Testis (tissue), 3 donors: ENCODE results near the gene PTPA. TPM values are rescaled to one million over a fixed set of nuclear protein-coding genes. Genes with fewer than 3 reads are reported as not detected.

ENCODE experiments used
- DNase-seq: peaks from one replicate; pipeline ENCODE4 v3.0.0-alpha.2; 2019
- H3K27ac ChIP-seq, 2 donors: fragments of 200-600 bp; sonication (generic); one replicate each; pipeline ENCODE4 v1.5.1; 2019
- H3K27me3 ChIP-seq: fragments of 200-600 bp; sonication (generic); one replicate; pipeline ENCODE4 v1.5.1; 2019
- H3K36me3 ChIP-seq: fragments of 200-600 bp; sonication (generic); one replicate; pipeline ENCODE4 v1.5.1; 2017; ENCODE audit warnings: low read depth; ENCODE audit errors: missing control alignments
- H3K4me1 ChIP-seq: fragments of 200-600 bp; sonication (generic); one replicate; pipeline ENCODE4 v1.5.1; 2019
- H3K4me3 ChIP-seq, 2 donors: fragments of 200-600 bp; sonication (generic); one replicate each; pipeline ENCODE4 v1.5.1; 2017 to 2019
- H3K9me3 ChIP-seq: fragments of 200-600 bp; sonication (generic); one replicate; pipeline ENCODE4 v1.5.1; 2017
- CTCF ChIP-seq, 3 experiments: fragments of 450-650 bp in 2 of 3; fragments of 200-600 bp in 1 of 3; sonication (generic) in 1 of 3; IDR thresholded peaks; one replicate each; pipeline ENCODE4 v1.5.1; 2016 to 2019; ENCODE audit warnings: antibody characterized with exemption in 3 of 3, mild to moderate bottlenecking in 2 of 3, moderate library complexity in 1 of 3
- POLR2A ChIP-seq: fragments of 450-650 bp; IDR thresholded peaks from one replicate; pipeline ENCODE4 v1.6.1; 2017; ENCODE audit warnings: antibody characterized with exemption, mild to moderate bottlenecking, moderate library complexity
- WGBS, 2 donors: methylation state at CpG; one replicate each; pipeline ENCODE4 v1.1.5; 2018; 5-methylcytosine and 5-hydroxymethylcytosine counted together
- intact Hi-C: fragments of 100-400 bp; cut with DNase I; formaldehyde crosslinking; loops from one replicate; pipeline ENCODE4 v1.15.1; 2023; ENCODE audit warnings: low total_unique reads
- polyA plus RNA-seq: library from polyadenylated mRNA; stranded (reverse); fragments of 350-450 nt; fragmentation: Illumina TruSeq; extraction: RNeasy Lipid Tissue Mini Kit (QIAGEN cat#74804); gene quantifications from one replicate; pipeline ENCODE4 v1.2.3, GENCODE V29; 2014; ENCODE audit warnings: low read depth, low replicate concordance; ENCODE audit not compliant: insufficient read depth
- total RNA-seq, 2 donors: library from RNA; depleted of rRNA; stranded (reverse); fragments of >200 nt; gene quantifications; one replicate each; pipeline ENCODE4 v1.2.3, GENCODE V29; 2016

Gene PTPA
- total and polyA plus RNA-seq, 3 donors from 2014 or later: 163 to 268 (median 177) TPM

GRCh38 chr9:129105857-129106694 is 5.1 kb upstream of the PTPA start:
- peaks cover 8% of the 10 kb centered on the region for H3K4me1 ChIP-seq
- no peak overlapping the region for H3K27ac ChIP-seq
- H3K4me3 ChIP-seq: no peak overlapping the region
- TF ChIP-seq CTCF (IDR thresholded peaks at IDR 0.05) (no peak), POLR2A (no peak)
- 90 to 92% methylated on average over 10 to 17 of the region's 17 CpGs for WGBS, 2 donors
- intact Hi-C loops: no loop called here
- no peaks in the 10 kb centered on the region for H3K9me3 ChIP-seq
- no peaks in the 10 kb centered on the region for H3K36me3 ChIP-seq
- H3K27me3 ChIP-seq: no peaks in the 10 kb centered on the region
- DNase-seq: no peak

- Histone ChIP-seq H3K27ac (no peak overlapping the region), H3K36me3 (no peaks in the 10 kb centered on the region), H3K4me3 (no peak overlapping the region), H3K9me3 (no peaks in the 10 kb centered on the region), H3K4me1 (peaks cover 11% of the 10 kb centered on the region), H3K27me3 (no peaks in the 10 kb centered on the region)
- DNase-seq: no peak
- TF ChIP-seq CTCF (IDR thresholded peaks at IDR 0.05): no peak
- 86 to 96% methylated on average over 8 to 13 of the region's 13 CpGs for WGBS, 2 donors
- intact Hi-C loops: no loop called here
Observed at GRCh38 chr9:129107651-129108050, 3.6 kb upstream of the PTPA start.

DNA sequence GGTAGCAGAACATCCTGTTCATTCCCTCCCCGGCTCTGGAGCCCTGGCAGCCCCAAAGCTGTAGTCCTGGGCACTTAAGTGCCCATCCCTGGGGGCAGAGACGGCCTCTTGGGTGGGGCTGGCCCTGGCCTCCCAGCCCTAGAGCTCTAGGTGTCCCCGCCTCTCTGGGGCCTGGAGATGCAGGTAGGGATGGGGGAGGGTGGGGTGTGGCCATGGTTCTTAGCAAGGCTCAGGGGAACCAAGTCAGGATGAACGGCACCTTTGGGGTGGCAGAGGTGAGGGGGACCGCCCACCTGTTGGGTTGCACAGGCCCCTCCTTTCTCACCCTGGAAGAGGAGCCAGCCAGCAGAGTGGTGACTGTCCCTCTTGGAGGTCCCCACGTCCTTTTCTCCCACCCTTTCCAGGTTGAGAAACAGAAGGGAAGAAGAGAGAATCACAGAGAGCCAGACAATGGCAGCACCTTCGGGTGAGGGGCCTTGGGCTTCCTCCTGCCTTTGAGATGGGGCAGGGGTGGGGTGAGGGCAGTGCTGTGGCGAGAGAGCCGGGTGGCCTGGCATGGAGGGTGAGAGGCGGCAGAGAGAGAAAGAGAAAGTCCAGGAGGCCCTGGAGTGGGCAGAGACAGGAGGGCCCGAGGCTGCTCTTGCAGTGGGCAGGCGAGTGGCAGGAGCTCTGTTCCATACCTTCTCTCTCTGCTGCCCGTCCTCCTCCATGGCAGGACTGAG is 3.0 kb upstream of the PTPA start:
- H3K27me3 ChIP-seq: no peaks in the 10 kb centered on the region
- no peaks in the 10 kb centered on the region for H3K36me3 ChIP-seq
- H3K9me3 ChIP-seq: no peaks in the 10 kb centered on the region
- H3K27ac ChIP-seq: no peak overlapping the region
- 78 to 90% methylated on average over 7 to 13 of the region's 13 CpGs for WGBS, 2 donors
- no peak overlapping the region for H3K4me3 ChIP-seq
- no peak for DNase-seq
- intact Hi-C loops: no loop called here
- TF ChIP-seq CTCF (IDR thresholded peaks at IDR 0.05) (no peak), POLR2A (no peak)
- H3K4me1 ChIP-seq: peaks cover 15% of the 10 kb centered on the region

GRCh38 chr9:129108805-129109536 is 2.2 kb upstream of the PTPA start:
- no peak overlapping the region for H3K27ac ChIP-seq
- H3K36me3 ChIP-seq: no peaks in the 10 kb centered on the region
- DNase-seq: no peak
- TF ChIP-seq CTCF (IDR thresholded peaks at IDR 0.05) (no peak), POLR2A (no peak)
- intact Hi-C loops: no loop called here
- peaks cover 19% of the 10 kb centered on the region for H3K4me1 ChIP-seq
- H3K4me3 ChIP-seq: no peak overlapping the region
- WGBS, 2 donors: 83 to 86% methylated on average over 10 of the region's 10 CpGs
- no peaks in the 10 kb centered on the region for H3K27me3 ChIP-seq
- H3K9me3 ChIP-seq: no peaks in the 10 kb centered on the region
